Sigmoid colon (tissue), 7 donors: Measurements from ENCODE around the gene TMEM26. TPM values are rescaled to one million over a fixed set of nuclear protein-coding genes. Genes with fewer than 3 reads are reported as not detected.

ENCODE experiments used
- DNase-seq: peaks from one replicate; pipeline ENCODE4 v3.0.0-alpha.2; 2019
- H3K27ac ChIP-seq, 4 donors: fragments of 200-600 bp; sonication (generic); one replicate each; pipeline ENCODE4 v1.5.1; 2016 to 2019; ENCODE audit warnings: mild to moderate bottlenecking in 1 of 4
- H3K27me3 ChIP-seq, 3 donors: fragments of 200-600 bp; sonication (generic); one replicate each; pipeline ENCODE4 v1.5.1; 2019; ENCODE audit warnings: mild to moderate bottlenecking in 1 of 3
- H3K36me3 ChIP-seq, 4 donors: fragments of 200-600 bp; sonication (generic); one replicate each; pipeline ENCODE4 v1.5.1; 2016 to 2019
- H3K4me1 ChIP-seq, 4 donors: fragments of 200-600 bp; sonication (generic); one replicate each; pipeline ENCODE4 v1.5.1; 2017 to 2019
- H3K4me3 ChIP-seq, 4 donors: fragments of 200-600 bp; sonication (generic); one replicate each; pipeline ENCODE4 v1.5.1; 2017 to 2019; ENCODE audit warnings: mild to moderate bottlenecking in 2 of 4, moderate library complexity in 1 of 4
- H3K9me3 ChIP-seq, 4 donors: fragments of 200-600 bp in 3 of 4; sonication (generic) in 3 of 4; one replicate each; pipeline versions ENCODE4 v1.5.1 to v1.6.1; 2013 to 2019
- CTCF ChIP-seq, 4 experiments: fragments of 450-650 bp in 3 of 4; fragments of 200-600 bp in 1 of 4; IDR thresholded peaks; one replicate each; pipeline ENCODE4 v1.5.1; 2016 to 2019; ENCODE audit warnings: antibody characterized with exemption in 4 of 4, mild to moderate bottlenecking in 3 of 4, moderate library complexity in 2 of 4
- EP300 ChIP-seq, 4 donors: sonication (generic); formaldehyde crosslinking; IDR thresholded peaks; one replicate each; pipeline ENCODE4 v1.6.1; 2017; ENCODE audit warnings: antibody characterized with exemption in 4 of 4
- POLR2A ChIP-seq, 2 donors: fragments of 450-650 bp; IDR thresholded peaks; one replicate each; pipeline ENCODE4 v1.6.1; 2016; ENCODE audit warnings: antibody characterized with exemption in 2 of 2, mild to moderate bottlenecking in 2 of 2, moderate library complexity in 2 of 2
- POLR2AphosphoS5 ChIP-seq, 4 donors: sonication (generic); formaldehyde crosslinking; IDR thresholded peaks; one replicate each; pipeline ENCODE4 v1.6.1; 2017; ENCODE audit warnings: antibody characterized with exemption in 4 of 4
- WGBS, 2 donors: extraction: QIAGEN DNeasy Blood & Tissue Kit; methylation state at CpG; one replicate each; pipeline ENCODE4 v1.1.7; 2013; 5-methylcytosine and 5-hydroxymethylcytosine counted together
- intact Hi-C: fragments of 100-400 bp; cut with DNase I; formaldehyde crosslinking; loops from one replicate; pipeline ENCODE4 v1.15.1; 2023
- polyA plus RNA-seq, 3 donors: library from polyadenylated mRNA; stranded (reverse); fragments of 200-250 nt; gene quantifications; one replicate each; pipeline ENCODE4 v1.2.3, GENCODE V29; 2013
- total RNA-seq, 4 donors: library from RNA; depleted of rRNA; stranded (reverse); fragments of >200 nt; gene quantifications; one replicate each; pipeline ENCODE4 v1.1.0, GENCODE V29; 2016
- donor health status: healthy with polysubstance abuse.
- donor health status: Bipolar disorder and iron deficiency.
- donor health status: healthy.

The TMEM26 gene
- total and polyA plus RNA-seq, 7 donors = under 0.01 to 2.3 (median 0.36) TPM

- no peak for TF ChIP-seq CTCF (IDR thresholded peaks at IDR 0.05)
- TF ChIP-seq EP300 (IDR thresholded peaks at IDR 0.05) = no peak
- no peak for TF ChIP-seq POLR2A (IDR thresholded peaks at IDR 0.05)
- no peak for TF ChIP-seq POLR2AphosphoS5 (IDR thresholded peaks at IDR 0.05)
- whole genome bisulfite sequencing, 2 donors = 36 to 53% methylated on average over 2 of the region's 2 CpGs
Measured at GRCh38 chr10:61438141-61438988, 14.8 kb downstream of the TMEM26 start.

GRCh38 chr10:61423178-61423577, 30.0 kb downstream of the TMEM26 start:
- Histone ChIP-seq H3K4me3 (no peak overlapping the region), H3K4me1 (no peaks in the 10 kb centered on the region), H3K9me3 (peaks cover 0 to 8% (median 3%) of the 10 kb centered on the region in 4 donors), H3K27ac (no peak overlapping the region), H3K27me3 (no peaks in the 10 kb centered on the region), H3K36me3 (no peaks in the 10 kb centered on the region)
- no peak for DNase-seq
- TF ChIP-seq EP300 (IDR thresholded peaks at IDR 0.05) = no peak
- TF ChIP-seq POLR2A (IDR thresholded peaks at IDR 0.05) = no peak
- TF ChIP-seq POLR2AphosphoS5 (IDR thresholded peaks at IDR 0.05) = no peak
- TF ChIP-seq CTCF (IDR thresholded peaks at IDR 0.05) = no peak
- intact Hi-C loops = no loop called here
- 80 to 84% methylated on average over 1 of the region's 1 CpG for WGBS, 2 donors

More at GRCh38 chr10:61438141-61438988, 14.8 kb downstream of the TMEM26 start:
- H3K4me3 ChIP-seq = no peak overlapping the region
- H3K27me3 ChIP-seq = no peaks in the 10 kb centered on the region
- DNase-seq = no peak
- intact Hi-C loops = no loop called here
- no peaks in the 10 kb centered on the region for H3K36me3 ChIP-seq
- H3K27ac ChIP-seq = no peak overlapping the region
- no peaks in the 10 kb centered on the region for H3K4me1 ChIP-seq
- H3K9me3 ChIP-seq = no peaks in the 10 kb centered on the region

GRCh38 chr10:61417661-61418060, 35.5 kb downstream of the TMEM26 start:
- no peak for TF ChIP-seq CTCF (IDR thresholded peaks at IDR 0.05)
- TF ChIP-seq EP300 (IDR thresholded peaks at IDR 0.05) = no peak
- no peak for TF ChIP-seq POLR2A (IDR thresholded peaks at IDR 0.05)
- TF ChIP-seq POLR2AphosphoS5 (IDR thresholded peaks at IDR 0.05) = no peak
- Histone ChIP-seq H3K4me1 (no peaks in the 10 kb centered on the region), H3K27me3 (no peaks in the 10 kb centered on the region), H3K27ac (no peak overlapping the region), H3K4me3 (no peak overlapping the region), H3K9me3 (no peaks in the 10 kb centered on the region), H3K36me3 (no peaks in the 10 kb centered on the region)
- WGBS, 2 donors = 42 to 78% methylated on average over 2 of the region's 2 CpGs
- intact Hi-C loops = no loop called here
- no peak for DNase-seq

- no peak for TF ChIP-seq POLR2A (IDR thresholded peaks at IDR 0.05)
- TF ChIP-seq CTCF (IDR thresholded peaks at IDR 0.05) = no peak
- no peak for TF ChIP-seq EP300 (IDR thresholded peaks at IDR 0.05)
- TF ChIP-seq POLR2AphosphoS5 (IDR thresholded peaks at IDR 0.05) = no peak
- intact Hi-C loops = no loop called here
- no peak for DNase-seq
- Histone ChIP-seq H3K4me3 (no peak overlapping the region), H3K9me3 (no peaks in the 10 kb centered on the region), H3K4me1 (no peaks in the 10 kb centered on the region), H3K36me3 (no peaks in the 10 kb centered on the region), H3K27ac (no peak overlapping the region), H3K27me3 (no peaks in the 10 kb centered on the region)
Measured at GRCh38 chr10:61415824-61416223, 37.4 kb downstream of the TMEM26 start.
